GM18511 (cell line): ENCODE measurements around the gene SORCS3.

Experiments
- ATAC-seq: cut with Tn5 transposase; IDR thresholded peaks from one replicate; pipeline ENCODE4 v1.9.1; 2021; ENCODE audit warnings: mild to moderate bottlenecking, moderate library complexity; ENCODE audit not compliant: unreplicated experiment

SORCS3 gene

DNA sequence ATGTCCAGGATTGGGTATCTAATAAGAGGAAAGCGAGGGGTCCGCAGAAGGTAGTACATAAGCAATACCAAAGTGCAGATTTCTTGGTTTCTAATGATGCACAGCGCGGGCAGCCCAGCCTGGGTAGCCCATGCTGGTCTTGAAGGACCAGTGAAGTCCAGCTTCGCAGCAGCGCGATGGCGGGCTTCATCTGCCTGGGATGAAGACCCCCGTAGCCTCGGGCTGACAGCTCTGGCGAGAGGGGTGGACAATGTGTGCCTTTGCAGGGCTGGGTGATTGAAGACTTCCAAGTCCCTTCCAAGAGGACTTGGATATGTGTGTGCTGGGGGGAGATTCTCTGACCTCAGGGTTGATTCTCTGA lies 2.2 kb downstream of the SORCS3 start:
- ATAC-seq = no peak

DNA sequence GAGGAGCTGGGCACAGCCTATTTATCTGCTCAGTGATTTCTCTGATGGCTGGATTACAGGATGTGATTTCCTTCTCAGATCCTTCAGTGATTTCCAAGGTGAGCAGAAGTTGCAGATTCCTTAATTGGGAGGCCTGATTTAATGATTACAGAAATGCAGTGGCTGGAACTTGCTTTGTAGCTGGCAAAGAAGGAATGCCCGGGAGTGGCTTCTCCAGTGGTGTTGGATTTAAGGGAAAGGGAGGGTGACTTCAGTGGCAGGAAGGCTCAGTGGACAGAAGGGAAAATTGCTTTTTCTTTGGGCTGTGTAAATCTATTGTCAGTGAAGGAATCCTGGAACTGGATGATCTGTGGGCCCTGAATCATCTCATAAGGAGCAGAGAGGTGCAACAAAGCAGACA lies 5.1 kb downstream of the SORCS3 start:
- no peak for ATAC-seq

DNA sequence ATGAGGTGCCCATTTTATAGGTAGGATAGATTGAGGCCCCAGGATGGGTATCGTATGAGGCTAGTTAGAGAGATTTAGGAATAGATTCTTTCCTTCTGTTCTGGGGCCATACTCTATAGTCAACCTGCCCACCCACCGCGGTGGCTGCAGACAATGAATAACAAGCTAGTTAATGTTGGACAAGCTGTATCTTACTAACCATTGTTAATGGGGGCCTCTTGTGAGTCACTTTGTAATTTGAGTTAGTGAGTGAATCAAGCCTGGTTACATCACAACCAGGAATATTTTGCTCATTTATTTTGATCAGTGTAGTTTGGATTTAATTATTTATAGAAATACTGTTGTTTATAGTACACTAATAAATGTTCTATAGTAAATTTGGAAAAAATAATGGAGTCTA lies 7.3 kb downstream of the SORCS3 start:
- ATAC-seq = no peak

DNA sequence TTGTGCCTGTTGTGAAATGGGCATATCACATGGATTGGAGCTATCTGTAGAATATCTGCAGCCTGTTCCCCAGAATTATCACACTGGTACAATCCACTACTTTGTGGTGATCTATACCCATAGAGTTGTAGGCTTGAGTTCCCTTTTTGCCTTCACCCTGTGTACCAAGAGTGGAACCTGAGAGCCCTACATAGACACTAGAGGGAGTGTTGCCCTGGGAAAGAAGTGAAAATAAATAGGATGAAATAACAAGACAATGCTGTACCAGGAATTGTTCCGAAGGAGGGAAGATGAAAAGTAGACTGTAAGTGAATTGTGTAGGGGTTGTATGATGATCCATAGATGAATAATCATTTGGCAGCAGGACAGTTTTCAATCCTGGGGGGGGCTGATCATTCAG lies 9.0 kb downstream of the SORCS3 start:
- ATAC-seq = no peak

DNA sequence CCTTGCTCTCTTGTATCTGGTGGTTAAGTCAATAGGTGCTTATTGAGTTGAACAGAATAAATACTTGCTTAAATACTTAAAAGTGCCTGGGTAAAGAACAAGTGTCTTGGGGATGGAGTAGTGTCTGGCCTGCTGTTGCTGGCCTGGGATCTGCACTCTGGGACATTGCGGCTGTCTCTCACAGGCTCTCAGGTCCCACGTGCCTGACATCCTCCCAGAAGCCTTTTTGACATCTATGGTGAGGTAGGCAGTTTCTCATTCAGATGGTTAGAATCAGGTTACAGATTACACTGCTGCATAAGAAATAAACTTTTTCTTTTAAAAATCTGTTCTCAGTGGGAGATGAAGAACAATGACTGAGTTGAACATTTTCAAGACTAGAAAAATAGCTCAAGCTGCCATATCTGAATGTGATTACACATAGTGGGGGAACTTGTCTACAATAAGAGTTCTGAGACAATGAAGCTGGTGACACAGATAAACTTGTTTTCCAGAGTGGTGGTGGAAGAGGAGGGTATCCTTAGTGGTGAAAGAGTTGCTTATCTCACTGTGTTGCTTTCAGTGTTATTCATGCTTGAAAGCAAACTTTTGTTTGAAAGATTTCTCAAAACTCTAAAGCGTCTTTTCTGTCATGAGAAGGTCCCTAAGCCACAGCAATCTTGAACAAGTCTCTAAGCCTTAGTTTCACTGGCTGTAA lies 9.7 kb downstream of the SORCS3 start:
- no peak for ATAC-seq

DNA sequence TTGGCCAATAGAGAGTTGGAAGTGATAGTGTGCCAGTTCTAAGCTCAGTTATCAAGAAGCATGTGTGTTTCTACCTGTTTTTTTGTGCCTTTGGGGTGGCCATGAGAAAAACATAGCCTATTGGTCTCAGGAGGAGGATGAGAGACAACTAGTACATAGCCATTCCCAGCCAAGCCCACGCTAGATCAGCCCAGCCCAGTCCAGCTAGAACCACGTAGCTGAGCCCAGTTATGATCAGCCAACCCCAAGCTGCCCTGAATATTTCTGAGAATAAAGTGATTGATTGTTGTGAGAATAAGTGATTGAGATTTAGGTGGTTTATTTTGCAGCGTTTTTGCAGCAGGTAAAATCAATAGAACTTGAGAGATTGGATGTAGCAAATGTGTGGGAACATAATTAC lies 15.9 kb downstream of the SORCS3 start:
- ATAC-seq = no peak

DNA sequence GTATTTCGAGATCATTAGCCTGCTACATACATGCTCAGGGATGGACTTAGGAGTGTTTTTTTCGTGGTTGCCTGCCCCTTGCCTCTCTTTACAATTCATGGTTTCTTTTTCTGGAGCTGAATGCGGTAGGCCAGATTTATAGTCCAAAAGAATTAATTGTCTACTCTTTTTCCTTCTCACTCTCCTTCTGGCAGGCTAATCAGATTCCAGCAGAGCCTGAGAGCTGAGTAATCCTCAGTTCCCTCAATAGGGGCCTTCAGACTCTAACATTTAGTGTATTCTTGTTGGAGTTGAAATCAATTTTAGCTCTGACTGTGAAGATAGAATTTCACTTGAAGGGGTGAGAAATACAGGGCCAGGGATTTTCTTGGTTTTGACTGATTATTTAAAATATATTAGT lies 16.4 kb downstream of the SORCS3 start:
- ATAC-seq = no peak

DNA sequence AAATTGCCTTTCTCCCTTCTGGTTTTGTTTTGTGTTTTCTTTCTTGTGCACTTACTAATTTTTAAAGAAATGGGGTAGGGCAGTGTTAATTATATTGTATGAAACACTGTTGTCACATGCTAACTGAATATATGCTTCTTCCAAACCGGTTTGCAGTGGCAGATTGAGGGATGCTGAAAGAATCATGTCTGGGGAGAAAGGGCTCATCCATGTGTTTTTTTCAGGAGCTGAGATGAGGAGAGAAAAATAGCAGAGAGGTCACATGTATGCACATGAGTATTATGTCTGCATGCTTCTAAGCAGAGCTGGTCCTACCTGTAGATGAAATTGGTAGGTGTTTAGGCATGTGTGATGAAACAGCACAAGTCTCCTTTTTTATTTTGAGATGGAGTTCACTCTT lies 17.0 kb downstream of the SORCS3 start:
- no peak for ATAC-seq

DNA sequence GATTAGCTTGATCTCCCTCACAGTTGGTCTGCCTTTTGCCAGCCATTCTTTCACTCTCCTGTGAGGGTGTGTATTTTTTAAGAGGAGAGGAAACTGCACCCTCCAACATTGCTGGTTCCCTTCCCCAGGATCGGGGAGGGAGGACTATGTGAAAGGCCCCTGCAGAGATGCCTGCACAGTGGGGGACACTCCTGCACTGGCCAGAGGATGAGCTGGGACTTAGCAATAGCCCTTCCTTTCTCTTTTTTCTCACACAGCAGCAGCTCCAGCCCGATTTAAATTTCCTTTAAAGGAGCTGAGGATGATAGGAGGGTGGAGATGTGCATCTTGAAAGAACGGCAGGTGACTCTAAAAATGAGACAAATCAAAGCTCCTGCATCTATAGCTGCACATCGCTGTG lies 18.7 kb downstream of the SORCS3 start:
- ATAC-seq = no peak

DNA sequence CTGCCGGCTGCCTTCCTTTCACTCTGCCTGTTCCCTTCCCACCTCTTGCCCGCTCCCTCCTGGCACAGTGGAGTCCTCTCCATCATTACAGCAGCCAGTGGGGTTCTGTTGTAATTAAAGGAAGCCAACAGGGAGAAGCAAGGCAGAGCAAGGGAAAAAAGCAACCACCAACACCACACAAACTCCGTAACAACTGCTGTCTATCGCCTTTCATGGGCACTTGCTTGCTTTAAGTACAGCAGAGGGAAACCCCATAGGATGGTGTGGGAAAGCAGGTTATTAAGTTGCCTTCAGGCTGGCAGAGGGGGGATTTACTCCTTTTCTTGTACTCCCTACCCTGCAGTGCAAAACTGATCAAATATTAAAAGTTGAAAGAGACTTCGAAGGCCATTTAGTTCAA lies 22.0 kb downstream of the SORCS3 start:
- no peak for ATAC-seq

DNA sequence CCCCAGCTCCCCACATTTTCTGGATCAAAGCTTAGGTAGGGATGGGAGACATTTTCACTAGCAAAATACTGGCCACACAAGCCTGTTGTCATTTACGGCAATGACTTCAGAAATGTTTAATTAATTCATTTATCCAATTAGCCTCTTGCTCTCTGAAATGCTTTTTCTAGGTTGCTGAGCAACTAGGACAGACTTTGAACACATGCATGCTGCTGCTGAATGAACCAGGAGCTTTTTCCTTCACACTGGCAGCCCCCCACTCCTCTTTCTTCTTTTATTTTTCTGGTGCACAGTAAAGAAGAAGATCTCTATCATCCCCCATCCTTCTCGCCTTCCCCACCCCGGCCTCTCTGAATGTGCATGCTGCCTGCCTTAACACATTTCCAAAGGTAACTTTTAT lies 22.5 kb downstream of the SORCS3 start:
- no peak for ATAC-seq

DNA sequence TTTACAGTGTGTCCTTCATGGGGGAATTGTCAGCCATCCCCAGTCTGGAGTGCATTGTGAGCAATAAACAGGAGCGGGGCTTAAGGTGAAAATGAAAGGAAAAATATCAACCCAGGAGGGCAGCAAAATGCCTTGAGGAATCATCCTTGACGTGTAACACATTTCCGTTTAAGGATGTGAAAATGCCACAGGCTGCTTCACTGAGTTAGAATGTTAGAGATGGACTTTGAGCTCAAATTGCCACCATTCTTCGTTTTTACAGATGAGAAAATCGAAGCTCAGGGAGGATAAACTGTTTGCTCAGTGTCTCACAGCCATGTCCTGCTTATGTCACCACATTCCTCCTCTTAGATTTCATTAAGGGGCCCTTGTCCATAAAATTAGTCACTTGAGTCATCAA lies 23.1 kb downstream of the SORCS3 start:
- ATAC-seq = no peak

DNA sequence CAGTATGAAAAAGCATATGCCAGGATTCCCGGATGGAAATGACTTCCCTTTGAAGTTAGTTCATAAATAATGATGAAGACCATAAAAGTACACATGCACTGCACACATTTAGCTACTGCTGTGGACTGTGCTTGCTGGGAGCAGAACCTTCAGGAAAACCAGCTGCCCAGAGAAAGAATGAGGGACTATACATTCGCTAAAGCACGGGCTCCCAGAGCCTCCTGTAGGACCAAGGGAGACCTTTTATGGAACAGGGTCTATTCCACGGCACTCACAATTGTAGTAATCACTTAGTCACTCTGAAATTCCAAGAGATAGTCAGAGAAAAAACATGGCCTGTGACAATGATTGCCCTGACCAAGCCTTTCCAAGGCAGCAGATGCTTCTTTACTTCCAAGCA lies 24.1 kb downstream of the SORCS3 start:
- no peak for ATAC-seq

DNA sequence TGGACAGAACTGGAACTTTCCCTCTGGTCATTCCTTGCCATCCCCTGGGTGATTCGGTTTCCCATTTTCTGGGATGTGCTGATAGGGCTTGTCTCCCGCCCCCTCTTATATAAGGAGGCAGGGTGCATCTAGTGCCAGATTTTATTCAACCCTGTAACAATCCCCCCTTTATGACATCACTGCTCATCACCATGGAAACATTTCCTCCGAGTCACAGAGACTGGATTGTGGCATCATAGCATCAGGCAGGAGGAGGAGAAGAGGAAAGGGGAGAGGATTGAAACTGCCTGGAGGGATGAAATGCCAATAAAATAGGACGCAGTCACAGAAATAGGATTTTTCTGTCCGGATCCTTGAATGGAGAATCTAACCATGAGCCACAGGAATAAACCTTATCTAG lies 25.0 kb downstream of the SORCS3 start:
- no peak for ATAC-seq

DNA sequence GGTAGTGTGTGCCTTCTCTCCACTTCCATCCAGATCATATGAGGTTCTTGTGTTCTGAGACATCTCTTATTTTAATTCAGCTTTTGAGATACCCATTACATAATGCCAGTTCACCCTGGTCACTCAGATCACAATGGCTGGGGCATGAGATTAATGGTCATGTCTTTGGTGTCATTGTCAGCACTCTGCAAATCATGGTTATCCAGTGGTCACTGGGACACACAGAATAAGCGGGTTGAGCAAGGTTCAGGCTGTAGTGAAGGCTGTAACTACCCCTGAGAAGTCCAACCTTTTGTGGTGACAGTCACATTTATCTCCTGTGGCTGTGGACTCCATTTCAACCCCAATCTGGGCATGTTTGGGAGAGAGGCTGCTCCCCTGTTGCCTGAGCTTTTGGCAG lies 35.8 kb downstream of the SORCS3 start:
- no peak for ATAC-seq

DNA sequence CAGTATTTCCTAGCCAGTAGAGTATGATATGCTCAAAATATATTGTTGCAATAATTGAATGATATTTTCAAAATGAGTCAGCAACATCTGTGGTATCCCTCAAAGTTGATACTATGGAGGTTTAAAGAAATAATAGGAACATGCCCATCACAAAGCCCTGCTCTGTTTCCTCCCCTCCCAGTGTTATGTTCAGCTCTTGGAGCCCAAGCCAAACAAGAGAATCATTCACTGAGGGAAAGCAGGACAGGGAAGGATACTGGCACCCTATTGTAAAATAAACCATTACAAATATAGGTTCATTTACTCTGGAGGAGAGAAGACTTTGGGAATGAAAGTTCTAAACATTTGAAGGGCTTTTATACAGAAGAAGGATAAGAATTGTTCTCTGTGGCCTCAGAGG lies 37.6 kb downstream of the SORCS3 start:
- ATAC-seq = no peak

DNA sequence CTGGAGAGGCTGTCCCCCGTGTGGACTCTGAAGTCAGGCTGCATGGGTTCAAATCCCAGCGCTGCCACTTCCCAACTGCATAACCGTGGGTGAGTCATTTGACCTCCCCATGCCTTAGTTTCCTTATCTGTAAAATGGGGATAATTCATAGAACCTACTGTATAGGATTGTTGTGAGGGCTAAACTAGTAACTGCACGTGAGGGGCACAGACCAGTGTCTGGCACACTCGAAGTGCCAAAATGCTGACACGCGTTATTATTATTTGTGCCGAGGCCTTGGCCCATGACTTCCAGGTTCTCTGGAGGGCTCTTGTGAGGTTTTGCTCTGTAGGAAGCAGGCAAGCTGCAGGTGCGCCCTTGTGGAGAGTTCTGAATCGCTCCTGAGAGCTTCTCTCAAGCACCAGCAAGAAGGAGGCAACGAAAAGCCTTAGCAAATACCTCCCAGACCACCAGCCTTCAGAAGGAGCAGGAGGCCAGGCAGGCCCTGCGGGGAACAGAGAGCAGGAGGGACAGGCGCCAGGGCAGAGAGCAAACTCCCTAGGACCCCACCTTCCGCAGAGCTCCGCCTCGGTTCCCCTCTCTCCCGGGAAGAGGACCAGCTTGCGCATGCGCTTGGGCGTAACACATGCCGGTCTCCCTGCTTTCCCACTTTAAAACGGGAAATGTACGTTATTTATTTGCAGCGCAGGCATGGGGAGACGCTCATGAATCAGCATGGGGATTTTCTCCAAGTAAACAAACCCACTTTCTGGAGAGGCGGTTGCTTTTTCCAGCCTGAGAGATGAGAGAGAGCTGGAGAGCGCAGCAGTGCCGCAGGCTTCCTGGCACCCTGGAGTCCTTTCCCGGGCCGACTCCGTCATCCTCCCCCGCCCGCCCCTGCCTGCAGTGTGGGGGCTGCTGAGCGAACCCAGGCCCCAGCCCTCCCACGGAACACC lies 39.6 kb downstream of the SORCS3 start:
- ATAC-seq = no peak

DNA sequence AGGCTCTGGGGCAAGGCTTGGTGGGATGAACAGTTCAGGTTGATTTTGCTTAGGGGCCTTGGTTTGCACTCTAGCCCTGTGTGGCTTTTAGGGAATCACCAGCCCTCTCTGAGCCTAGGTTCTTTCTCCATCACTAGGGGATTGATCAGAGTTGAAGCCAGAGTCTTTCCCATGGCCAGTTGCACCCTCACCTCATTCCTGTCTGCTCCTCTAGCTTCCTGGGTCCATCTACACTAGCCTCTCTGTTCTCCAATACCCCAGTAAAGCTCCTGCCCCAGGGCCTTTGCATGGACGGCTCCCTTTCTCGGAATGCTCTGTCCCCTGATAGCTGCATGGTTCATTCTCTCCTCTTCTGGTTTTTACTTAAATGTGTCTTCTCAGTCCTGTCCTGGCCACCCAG lies 40.4 kb downstream of the SORCS3 start:
- no peak for ATAC-seq

DNA sequence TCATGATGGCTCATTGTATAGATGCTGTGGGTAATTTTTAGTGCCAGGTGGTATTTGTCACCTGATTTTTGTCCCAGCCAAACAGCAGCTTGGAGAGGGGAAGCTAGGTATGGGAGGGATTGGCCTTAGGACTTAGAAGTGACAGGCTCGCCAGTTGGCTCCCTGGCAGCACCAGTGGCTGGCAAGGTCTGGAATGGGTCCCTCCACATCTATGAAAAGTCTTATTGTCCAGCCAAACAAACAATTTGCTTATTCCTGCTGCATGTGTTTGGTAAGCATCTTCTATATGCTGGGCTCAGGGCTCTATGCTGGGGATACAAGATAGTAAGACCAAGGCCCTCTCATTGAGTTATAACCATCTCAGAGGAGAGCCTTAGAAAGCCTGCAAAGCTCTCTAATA lies 42.5 kb downstream of the SORCS3 start:
- no peak for ATAC-seq

DNA sequence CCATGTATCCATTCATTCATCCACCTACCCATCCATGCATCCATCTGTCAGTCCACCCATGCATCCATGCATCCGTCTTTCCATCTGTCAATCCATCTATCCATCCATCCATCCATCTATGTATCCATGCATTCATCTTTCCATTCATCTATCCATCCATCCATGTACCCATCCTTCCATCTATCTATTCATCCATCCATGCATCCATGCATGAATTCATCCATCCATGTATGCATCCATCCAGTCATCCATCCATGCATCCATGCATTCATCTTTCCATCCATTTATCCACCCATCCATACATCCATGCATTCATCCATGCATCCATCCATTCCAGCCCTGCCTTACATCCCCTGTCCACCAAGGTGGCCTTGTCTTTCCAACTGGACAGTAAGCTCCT lies 45.7 kb downstream of the SORCS3 start:
- no peak for ATAC-seq

DNA sequence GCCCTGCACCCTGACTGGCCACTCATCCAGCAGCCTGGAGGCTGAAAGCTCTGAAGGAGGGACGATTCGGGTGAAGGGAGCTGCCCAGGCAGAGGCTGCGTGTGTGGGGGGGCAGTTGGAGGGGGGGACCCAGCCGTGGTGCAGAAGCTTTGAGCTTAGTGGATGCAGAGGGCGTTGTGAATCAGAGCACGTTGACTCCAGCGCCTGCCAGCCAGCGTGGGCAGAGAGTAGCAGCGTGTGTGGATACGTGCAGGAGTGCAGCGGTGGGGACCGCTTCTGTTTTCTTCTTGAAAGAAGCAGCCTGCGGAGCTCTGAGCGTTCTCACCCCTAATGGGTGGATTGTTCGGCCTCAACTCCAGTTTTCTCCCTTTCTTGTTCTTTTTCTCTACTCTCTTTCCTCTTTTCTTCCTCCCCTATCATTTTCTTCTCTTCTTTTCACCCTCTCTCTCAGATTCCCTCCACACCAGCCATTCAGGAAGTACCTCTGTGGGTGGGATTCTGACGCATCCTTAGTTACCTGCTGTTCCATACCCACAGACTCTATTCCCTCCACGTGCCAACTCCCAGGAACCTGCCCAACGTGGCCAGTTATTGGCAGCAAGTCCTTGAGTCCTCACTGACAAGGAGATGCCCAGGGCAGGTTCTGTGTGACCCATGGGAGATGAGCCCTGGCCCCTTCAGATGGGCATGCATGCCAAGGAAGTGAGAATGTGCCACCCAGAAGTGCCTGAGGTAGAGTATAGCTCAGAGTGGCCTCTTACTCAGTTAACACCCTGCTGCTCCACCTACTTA lies 47.4 kb downstream of the SORCS3 start:
- no peak for ATAC-seq

DNA sequence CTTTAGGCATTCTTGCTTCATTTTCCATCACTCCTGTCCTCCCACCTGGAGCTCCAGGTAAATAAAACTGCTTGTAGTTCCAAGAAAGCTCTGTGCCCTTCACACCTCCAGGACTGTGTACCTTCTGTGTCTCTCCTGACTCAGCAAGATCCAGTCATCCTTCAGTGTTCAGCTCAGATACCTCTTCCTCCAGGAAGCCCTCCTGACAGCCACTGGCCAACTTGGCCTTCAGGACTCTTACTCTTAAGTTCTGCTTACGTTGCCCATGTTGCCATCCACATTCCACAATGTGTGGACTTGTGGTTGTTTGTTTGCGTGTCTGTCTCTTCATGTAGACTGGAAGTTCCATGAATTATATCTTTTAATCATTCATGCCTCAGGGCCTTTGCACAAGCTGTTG lies 48.0 kb downstream of the SORCS3 start:
- ATAC-seq = no peak
